Left lobe of liver (tissue), 2 donors: ENCODE measurements around the gene MCAT. TPM values are rescaled to one million over a fixed set of nuclear protein-coding genes. Genes with fewer than 3 reads are reported as not detected.
"Not testable (repeated sequence)": the region's sequence is repeated elsewhere in the genome, so short reads cannot be mapped to it uniquely, and the experiment has no call there.

Experiments used
- ATAC-seq: fragments of 200-7000 bp; cut with Tn5 transposase; one replicate; pipeline ENCODE4 v1.9.1; 2020; ENCODE audit warnings: mild to moderate bottlenecking, moderate library complexity
- DNase-seq: peaks from one replicate; pipeline ENCODE4 v3.0.0-alpha.2; 2020; ENCODE audit warnings: low spot score
- total RNA-seq: library from RNA; stranded (reverse); gene quantifications from one replicate; pipeline ENCODE4 v1.2.1, GENCODE V29; 2021
- donor health status: DM: no; HTN: no; CAD: no; lungs with moderate emphysema.
- donor health status: DM: no; HTN: yes; CAD: no.

MCAT gene
- total RNA-seq, 1 donor from 2014 or later = 13.6 TPM

DNA sequence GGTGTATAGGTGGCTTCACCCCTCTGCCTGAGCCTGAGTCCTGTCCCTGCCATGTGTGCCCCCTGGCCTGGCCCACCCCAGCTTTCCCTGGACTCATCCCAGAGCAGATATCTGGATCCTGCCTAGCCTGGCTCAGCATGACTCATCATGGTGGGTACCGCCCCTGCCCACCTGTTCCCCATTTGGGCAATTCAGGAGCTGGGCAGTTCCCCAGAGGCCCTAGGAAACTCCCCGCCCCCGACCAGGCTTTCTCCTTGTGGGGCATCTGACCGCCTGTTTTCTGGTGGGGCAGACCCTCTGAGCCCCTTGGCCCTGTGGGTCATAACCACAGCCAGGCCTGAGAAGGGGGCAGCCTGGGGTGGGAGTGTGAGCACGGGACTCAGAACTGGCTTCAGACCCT is 12.6 kb upstream of the MCAT start:
- DNase-seq = no peak
- no peak for ATAC-seq

DNA sequence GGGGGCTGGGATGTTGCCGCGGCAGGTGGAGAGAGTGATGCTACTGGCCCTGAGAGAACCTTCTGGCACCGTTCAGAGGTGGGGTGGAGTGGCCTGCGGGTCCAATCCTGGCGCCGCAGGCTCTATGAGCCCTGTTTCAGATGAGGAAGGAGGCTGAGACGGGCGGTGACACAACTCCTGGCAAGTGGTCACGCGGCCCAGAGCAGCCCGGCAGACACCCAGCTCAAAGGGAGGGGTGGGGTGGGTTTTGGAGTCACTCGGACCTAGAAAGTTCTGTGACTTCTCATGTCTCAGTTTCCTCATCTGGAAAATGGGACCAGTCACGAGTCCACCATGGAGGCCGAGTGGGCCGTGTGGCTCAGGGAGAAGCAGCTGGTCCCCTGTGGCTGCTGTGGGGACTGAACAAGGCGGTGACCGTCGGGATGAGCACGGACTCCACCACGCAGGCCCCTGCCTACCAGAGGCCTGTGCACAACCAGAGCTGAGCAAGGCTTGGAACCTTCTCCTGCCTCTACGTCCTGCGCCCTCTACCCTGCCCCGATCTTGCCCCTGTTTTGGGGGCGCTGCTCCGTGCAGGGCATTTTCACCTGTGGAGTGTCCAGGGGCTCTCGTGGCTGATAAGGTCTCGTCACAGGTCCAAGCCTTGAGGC is 11.8 kb upstream of the MCAT start:
- no peak for ATAC-seq
- no peak for DNase-seq

DNA sequence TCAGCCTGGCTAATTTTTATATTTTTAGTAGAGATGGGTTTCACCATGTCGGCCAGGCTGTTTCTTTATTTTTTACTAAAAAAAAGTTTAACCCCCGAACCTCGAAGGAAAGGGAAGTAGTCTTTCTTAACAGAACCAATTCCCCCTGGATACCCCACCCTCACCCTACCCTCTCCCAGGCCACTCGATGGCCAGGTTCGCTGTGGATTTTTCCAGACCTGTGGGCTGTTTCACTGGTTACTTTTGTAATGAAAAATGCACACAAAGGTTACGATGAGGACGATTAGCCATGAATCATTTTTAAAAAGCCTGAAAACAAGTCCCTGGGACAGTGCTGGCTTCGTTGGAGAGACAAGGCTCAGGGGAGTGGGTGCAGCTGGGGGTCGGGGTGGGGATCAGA is 10.7 kb upstream of the MCAT start:
- DNase-seq = no peak

DNA sequence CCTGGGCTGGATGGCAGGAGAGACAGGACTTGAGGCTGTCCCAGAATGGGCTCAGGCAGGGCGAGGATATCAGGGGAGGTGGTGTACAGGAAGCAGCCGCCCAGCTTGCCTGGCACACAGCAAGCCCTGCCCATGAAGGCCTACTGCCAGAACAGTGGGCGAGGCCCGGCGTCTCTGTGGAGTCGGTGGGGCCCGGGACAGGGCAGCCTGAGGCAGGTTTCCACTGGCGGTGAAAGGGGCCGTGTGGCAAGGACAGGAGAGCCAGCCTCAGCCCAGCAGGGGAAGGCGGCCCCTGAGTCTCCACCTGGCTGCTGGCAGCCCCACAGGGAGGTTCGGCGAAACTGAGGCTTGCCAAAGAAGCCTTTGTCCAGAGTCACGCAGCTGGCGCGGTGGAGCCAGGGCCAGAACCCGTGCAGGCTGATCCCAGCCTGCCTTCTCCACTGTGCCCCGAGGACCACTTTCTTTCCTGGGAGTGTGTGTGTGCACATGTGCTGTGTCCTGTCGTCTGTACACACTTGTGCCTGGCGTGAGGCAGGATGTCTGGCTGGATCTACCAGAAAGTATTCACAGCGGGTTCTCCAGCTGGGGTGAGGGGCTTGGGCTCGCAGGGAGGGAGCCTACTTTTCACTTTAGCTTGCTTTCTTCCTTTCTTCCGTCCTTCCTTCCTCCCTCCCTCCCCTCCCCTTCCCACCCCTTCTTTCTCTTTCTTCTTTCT is 9.3 kb upstream of the MCAT start:
- DNase-seq = peak; percentile 66
- peak; percentile 69 for ATAC-seq

More for the DNA sequence above, 10.7 kb upstream of the MCAT start:
- no peak for ATAC-seq

DNA sequence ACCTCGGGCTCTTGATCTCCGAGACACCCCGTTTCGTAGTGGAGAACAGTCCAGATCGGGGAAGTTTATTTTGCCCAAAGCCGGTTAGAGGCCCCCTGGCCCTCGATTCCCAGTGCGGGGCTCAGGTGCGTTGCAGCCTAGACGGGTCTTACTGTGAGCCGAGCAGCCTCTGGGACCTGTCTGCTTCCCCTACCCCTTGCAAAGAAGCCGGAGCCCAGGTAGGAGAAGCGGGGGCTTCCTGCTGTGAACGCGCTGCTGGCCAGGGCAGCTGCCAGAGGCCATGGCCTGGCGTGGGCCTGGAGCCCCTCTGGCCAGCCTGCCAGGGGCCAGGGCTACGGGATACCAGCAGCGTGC is 8.8 kb upstream of the MCAT start:
- ATAC-seq (peak; percentile 4), DNase-seq (no peak)

DNA sequence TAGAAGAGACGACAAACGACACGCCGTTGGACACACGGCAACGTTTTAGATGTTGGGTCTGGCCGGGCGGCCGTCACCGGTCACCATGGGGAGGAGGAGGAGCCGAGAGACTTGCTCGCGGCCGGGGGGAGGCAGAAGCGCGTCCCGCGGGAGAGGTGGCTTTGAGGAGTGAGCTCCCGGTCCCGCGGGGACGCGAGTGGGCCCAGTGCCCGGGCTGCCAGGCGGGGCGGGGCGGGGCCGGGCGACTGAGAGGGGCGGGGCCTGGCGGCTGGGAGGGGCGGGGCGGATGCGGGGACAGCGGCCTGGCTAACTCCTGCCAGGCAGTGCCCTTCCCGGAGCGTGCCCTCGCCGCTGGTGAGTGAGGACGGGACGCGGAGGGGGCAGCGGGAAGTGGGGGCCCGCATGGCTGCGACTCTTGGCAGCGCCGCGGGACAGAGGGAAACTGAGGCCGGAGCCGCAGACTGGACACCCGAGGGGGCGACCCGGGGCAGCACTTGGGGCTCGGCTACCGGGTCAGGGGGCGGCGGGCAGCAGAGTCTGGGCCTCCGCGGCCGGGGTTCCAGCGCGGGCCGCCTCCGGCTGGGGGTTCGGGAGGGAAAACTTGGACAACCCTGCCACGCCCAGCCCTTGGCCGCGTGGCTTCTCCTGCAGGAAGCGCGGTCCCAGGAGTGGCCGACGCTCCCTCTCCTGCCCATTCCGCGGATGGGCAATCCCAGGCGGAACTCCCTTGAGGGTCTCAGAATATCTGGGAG is 8.2 kb upstream of the MCAT start, which contains the start of gene TSPO:
TSPO (plus strand) TSS at position 309 of the 752 bp plus-strand sequence. CDS start 7,680 bp downstream, outside the sequence.
- ATAC-seq (peak; percentile 91), DNase-seq (peak; percentile 85)

DNA sequence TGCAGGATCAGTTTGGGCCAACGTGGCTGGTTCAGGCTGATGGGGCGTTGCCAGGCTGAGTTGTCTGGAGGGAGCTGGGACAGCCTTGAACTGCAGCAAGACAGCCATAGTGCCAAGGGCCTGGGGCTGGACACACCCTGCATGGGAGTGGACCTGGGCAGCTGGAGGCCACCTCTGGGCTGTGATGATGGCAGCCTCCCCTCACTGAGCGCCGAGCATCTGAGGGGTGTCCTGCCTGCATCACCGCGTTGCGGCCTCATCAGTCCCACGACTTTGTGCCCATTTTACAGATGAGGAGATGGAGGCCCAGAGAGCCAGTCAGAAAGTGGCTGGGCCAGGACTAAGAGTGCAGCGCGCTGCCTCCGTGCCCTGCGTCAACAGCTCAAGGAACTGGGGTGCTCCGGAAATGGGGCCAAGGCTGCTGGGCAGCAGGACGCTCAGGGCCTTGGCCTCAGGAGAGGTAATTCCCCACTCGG is 7.6 kb upstream of the MCAT start:
- DNase-seq = no peak
- ATAC-seq = no peak

DNA sequence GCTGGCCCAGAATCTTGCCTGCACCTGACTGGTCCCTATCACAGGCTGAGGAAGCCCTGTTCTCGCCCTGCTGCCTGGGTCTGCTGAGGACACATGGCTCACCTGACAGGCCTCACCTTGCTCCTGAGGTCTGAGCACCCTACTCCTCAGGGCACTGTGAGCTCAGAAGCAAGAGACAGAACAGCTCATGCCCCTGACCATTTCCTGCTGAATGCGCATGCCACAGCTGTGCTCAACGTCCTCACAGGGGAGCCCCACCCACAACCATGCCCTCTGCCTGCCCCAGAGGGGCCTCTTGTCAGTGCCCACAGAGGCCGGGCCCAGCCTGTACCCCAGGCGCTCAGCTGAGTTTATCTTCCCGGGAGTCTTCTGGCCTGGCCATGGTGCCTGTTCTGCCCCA is 5.4 kb upstream of the MCAT start:
- DNase-seq = no peak
- ATAC-seq = no peak

DNA sequence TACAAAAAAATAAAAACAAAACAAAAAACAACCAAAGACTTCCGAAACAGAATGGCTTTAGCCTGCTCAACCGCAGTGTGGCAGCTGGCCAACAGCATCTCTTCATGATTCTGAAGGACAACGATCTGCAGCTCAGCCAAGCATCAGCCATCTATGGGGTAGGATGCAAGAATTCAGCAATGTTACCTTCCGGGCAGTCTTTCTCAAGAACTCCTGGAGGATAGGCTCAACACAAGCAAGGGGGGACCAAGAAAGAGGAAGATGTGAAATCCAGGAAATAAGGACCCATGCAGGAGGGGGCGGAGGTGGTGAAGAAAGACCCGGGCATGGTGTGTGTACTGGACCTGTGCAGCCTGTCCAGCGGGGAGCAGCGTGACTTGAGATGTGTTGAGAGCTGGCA is 4.6 kb upstream of the MCAT start:
- ATAC-seq (no peak), DNase-seq (no peak)

DNA sequence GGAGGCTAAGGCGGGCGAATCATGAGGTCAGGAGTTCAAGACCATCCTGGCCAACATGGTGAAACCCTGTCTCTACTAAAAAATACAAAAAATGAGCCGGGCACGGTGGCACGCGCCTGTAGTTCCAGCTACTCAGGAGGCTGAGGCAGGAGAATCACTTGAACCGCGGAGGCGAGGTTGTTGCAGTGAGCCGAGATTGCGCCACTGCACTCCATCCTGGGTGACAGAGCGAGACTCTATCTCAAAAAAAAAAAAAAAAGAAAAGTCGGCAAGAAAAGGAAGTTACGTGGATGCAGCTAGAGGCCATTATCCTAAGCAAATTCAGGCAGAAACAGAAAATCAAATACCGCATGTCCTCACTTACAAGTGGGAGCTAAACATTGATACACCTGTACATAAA is 3.1 kb upstream of the MCAT start:
- not testable (repeated sequence) for ATAC-seq

DNA sequence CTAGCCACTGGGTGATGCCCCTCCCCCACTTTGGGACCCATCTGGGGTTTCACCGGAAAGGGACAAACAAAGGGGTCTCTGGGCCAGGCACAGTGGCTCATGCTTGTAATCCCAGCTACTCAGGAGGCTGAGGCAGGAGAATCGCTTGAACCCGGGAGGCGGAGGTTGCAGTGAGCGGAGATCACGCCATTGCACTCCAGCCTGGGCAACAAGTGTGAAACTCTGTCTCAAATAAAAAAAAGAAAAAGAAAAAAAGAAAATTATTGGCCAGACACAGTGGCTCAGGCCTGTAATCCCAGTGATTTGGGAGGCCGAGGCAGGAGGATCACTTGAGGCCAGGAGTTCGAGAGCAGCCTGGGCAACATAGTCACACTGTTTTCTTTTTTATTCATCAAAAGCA is 2.2 kb upstream of the MCAT start:
- ATAC-seq = not testable (repeated sequence)

More for the DNA sequence above, 3.1 kb upstream of the MCAT start:
- DNase-seq = not testable (repeated sequence)

DNA sequence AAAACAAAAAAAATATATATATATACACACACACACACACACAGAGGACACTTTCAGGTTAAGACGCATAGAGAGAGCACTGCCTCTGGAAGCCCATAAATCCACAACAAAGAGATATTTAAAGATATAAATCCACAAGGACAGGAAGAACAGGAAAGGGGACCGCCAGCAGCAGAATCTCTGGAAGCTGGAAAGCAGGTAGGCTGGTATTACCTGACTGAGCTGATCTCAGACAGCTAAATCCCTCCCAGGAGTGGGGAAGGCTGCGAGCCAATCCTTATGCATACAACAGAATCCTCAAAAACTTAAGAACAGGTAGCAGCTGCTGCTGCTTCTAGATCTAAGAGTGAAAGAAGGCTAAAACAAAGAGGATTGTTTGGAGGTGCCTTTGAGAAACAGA is 1.8 kb upstream of the MCAT start:
- DNase-seq (no peak), ATAC-seq (no peak)

More for the DNA sequence above, 2.2 kb upstream of the MCAT start:
- DNase-seq = not testable (repeated sequence)

DNA sequence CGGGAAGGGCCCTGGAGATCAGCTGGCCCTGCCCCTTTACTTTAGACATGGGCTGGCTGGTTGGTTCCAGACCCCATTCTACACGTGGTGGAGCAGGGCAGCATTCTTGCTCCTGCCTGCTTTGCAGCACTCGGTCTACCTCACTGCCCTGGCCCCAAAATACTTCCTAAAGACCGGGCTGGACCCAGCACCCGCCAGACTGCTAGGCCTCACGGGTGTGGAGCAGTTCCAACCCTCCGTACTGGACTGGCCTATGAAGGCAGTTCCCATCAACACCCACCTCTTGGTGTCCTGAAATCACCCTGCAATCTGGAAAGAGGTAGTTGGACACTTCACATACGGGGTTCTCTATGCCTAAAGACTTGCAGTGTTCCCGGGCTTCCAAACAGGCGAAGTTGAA is 6.4 kb downstream of the MCAT start:
- no peak for DNase-seq
- ATAC-seq = peak; percentile 28

DNA sequence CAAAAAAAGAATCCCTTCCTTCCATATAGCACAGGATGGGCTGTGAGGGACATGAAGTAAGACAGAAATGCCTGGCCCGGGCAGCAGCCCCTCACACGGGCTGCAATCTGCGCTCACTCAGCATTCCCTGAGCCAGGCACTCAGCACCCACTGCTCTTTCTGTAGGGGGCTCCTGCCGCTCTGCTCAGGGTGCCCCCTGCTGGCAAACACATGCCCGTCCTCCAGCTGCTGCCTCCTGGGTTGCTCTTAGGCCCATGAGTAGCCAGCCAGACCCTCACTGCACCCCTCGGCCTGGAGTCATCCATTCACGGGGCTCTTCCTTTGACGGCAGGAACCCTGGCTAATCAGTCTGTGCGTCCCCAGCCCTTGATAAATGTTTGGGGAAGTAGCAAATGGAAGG is 6.9 kb downstream of the MCAT start:
- DNase-seq (no peak), ATAC-seq (peak; percentile 69)

DNA sequence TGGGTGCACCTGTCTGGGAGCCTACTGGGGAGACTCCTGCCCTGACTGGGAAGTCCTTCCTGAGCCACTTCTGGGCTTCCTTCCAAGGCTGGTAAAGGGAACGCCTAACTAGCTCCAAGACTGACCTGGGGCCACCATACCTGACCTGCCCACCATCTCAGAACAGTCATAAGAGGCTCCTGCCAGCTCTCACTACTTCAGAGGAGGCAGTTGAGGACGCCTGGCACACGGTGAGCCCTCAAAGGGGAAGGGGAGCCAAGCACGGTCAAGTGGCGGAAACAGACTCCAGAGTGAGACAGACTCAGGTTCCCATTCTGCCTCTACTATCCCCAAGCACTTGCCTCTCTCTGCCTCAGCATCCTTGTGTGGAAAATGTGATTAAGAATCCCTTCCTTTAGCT is 7.6 kb downstream of the MCAT start:
- ATAC-seq (no peak), DNase-seq (no peak)

DNA sequence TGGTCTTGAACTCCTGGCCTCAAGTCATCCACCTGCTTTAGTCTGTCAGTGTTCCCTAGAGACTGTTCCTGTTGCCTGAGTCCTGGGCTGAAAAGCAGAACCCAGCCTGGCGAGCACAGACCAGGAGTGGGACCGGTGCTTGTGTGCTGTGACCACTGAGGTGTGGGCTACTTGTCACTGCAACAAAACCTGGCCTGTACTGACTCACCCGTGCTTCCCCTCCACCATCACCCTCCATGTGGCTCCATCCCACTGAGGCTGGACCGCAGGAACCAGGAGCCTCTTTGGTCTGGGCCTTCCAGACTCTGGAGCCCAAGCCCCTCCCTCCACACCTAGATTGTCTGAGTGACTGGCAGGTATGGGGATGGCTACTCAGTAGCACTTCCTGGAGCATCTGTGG is 8.6 kb downstream of the MCAT start:
- ATAC-seq (no peak), DNase-seq (no peak)

DNA sequence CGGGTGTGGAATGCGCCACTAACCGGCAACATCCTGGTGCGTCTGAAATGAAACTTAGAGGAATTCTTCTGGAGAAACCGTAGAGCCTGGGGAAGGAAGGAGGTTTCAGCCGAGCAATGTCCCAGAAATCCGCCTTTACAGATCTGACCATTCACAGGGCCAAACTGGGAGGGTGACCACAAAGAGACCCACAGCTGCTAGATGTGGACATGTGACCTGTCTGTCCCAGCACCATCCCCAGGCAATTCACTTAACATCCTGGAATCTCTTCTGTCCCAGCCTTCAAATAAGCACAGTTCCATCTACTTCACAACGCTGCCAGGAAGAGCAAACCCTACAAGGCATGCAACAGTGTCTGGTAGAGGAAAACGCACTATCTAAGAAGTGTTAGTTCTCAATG is 9.8 kb downstream of the MCAT start:
- no peak for ATAC-seq
- DNase-seq = no peak

DNA sequence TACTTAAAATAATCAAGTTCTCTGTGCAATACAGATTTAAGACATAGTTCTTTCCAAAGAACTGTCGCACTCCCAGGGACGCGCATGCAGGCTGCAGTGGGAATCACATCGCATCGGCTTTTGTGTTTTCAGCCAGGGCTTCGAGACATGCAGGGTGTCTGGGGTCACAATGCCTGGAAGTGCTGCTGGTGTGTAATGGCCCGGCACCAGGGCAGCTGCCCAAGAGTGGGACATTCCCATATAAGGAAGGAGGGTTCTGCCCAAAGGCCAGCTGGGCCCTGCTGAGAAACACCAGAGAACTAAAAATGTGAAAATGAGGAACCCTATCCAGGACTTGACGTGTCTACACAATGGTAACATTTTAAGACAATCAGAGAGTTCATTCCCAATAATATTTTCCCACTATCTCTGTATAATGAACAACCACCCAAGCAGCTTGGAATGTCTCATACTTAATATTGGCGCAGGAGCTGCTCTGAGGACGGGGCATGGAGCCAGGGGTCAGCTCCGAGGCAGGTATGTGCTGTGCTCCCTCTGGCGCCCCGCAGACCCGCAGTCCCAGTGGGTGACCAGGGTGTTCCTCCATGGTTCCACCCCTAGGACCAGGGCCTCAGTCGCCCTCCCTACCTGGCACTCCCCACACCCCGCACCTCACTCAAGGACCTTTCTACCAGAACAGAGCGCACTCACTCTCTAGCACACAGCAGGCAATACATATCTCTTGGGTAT is 11.3 kb downstream of the MCAT start:
- no peak for ATAC-seq

DNA sequence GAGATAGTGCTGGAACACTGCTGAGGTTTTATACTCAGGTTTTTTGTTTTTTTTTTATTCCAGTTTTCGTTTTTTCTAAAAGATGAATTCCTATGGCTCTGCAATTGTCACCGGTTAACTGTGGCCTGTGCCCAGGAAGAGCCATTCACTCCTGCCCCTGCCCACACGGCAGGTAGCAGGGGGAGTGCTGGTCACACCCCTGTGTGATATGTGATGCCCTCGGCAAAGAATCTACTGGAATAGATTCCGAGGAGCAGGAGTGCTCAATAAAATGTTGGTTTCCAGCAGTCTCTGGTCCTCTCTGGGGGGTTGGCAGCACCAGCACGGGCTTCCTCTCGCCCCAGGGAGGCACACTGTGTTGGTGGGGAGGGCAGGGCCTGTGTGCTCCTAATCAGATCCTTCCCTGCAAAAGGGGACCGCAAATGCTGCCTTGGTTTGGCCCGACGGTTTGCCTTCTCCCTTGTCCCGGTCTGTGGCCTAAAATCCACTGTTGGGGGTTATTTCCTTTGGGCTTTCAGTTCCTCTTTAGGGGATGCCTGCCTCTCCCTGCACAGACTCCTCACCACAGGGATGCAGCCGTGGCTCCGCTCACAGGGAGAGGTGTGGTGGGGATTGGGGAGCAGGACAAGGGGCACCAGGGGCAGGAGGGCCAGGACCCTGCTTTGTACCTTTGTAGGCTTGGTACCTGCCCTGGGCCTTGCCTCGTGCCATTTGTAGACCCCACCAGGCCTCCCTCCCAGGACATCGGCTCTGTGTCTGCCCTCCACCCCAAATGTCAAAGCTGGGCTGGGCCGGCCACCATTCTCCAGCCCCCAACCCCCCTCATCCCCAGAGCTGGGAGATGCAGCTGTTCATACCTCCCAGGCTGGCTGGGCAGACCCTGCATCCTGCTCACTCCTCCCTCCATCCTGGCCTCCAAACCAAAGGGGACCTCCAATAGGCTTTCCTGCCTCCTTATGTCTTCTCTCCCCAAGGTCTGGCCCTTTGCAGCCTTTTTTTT is 13.5 kb downstream of the MCAT start:
- ATAC-seq = no peak

More for the DNA sequence above, 11.3 kb downstream of the MCAT start:
- DNase-seq = no peak

DNA sequence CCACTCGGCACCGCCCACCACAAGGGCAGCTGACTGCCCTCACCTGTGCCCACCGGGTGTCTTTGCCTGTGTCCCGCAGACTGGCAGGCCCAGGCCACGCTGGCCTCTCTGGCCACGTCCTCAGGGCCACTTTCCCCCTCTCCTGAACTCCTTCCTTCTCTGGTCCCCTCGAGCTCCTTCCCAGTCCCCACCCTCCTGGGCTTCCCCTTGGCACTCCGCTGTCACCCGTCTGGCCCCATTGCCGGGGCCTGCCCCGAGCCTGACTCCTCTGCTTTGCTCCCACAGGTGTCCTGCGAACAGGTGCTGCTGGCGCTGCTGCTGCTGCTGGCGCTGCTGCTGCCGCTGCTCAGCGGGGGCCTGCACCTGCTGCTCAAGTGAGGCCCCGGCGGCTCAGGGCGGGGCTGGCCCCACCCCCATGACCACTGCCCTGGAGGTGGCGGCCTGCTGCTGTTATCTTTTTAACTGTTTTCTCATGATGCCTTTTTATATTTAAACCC is 14.2 kb downstream of the MCAT start:
- ATAC-seq = no peak
- no peak for DNase-seq

More for the DNA sequence above, 13.5 kb downstream of the MCAT start:
- DNase-seq = no peak
